T-cell (primary cell): Measurements from ENCODE around the gene XNDC1N. TPM values are rescaled to one million over a fixed set of nuclear protein-coding genes. Genes with fewer than 3 reads are reported as not detected.

Source experiments
- ATAC-seq, 4 experiments: fragments of 200-7000 bp in 3 of 4; fragments of 150-1000 bp in 1 of 4; cut with Tn5 transposase; replicated peaks in 1 of 4; 1 replicate in 3 of 4; 2 replicates in 1 of 4; pipeline ENCODE4 v1.10.0; 2021; ENCODE audit warnings: moderate library complexity in 3 of 4, mild to moderate bottlenecking in 2 of 4, moderate number of reproducible peaks in 1 of 4
- CTCF ChIA-PET, 2 donors: fragments of 300-600 bp; sonication (Branson Sonifier 250); formaldehyde crosslinking; loops; one replicate each; lab custom pipeline; 2022; ENCODE audit warnings: antibody characterized with exemption in 2 of 2; lab: Charles Lee
- POLR2A ChIA-PET, 2 donors: fragments of 300-600 bp; sonication (Branson Sonifier 250); formaldehyde crosslinking; loops; one replicate each; lab custom pipeline; 2022; ENCODE audit warnings: antibody characterized with exemption in 2 of 2; lab: Charles Lee
- DNase-seq, 35 experiments: peaks; one replicate each; pipeline versions ENCODE4 v3.0.0 to v3.0.0-alpha.2; 2013 to 2023
- H3K27ac ChIP-seq: one replicate; pipeline ENCODE4 v1.5.1; 2013; ENCODE audit warnings: low read length
- H3K27me3 ChIP-seq, 2 experiments: replicated peaks in 1 of 2; 1 replicate in 1 of 2; 2 replicates in 1 of 2; pipeline versions ENCODE4 v1.6.1 to v1.7.0; 2013; ENCODE audit warnings: low read length in 1 of 2, mixed read lengths in 1 of 2; ENCODE audit not compliant: control insufficient read depth in 2 of 2, insufficient read depth in 2 of 2; ENCODE audit errors: extremely low read depth in 1 of 2
- H3K36me3 ChIP-seq, 2 donors: 1 replicate in 1 of 2; 2 replicates in 1 of 2; pipeline versions ENCODE4 v1.6.1 to v1.7.0; 2013; ENCODE audit warnings: low read length in 1 of 2; ENCODE audit not compliant: control insufficient read depth in 2 of 2, insufficient read depth in 1 of 2; ENCODE audit errors: extremely low read depth in 1 of 2
- H3K4me1 ChIP-seq, 2 experiments: 1 replicate in 1 of 2; 2 replicates in 1 of 2; pipeline versions ENCODE4 v1.6.1 to v1.7.0; 2013; ENCODE audit warnings: low read length in 2 of 2, mixed read lengths in 1 of 2; ENCODE audit not compliant: insufficient read depth in 2 of 2, control insufficient read depth in 1 of 2; ENCODE audit errors: extremely low read depth in 1 of 2
- H3K4me3 ChIP-seq, 2 donors: 1 replicate in 1 of 2; 2 replicates in 1 of 2; pipeline versions ENCODE4 v1.5.1 to v1.7.0; 2013; ENCODE audit warnings: mild to moderate bottlenecking in 2 of 2, low read length in 1 of 2, moderate library complexity in 1 of 2; ENCODE audit not compliant: control insufficient read depth in 1 of 2; ENCODE audit errors: extremely low read depth in 1 of 2
- H3K9me3 ChIP-seq: 2 replicates; pipeline ENCODE4 v1.7.0; 2013
- H3K27ac Mint-ChIP-seq, 2 donors: one replicate each; pipeline ENCODE4 v1.8.0; 2020 to 2021; ENCODE audit warnings: mild to moderate bottlenecking in 2 of 2, mixed read lengths in 2 of 2
- H3K27me3 Mint-ChIP-seq, 2 donors: one replicate each; pipeline ENCODE4 v1.8.0; 2021 to 2022; ENCODE audit warnings: mixed read lengths in 2 of 2
- H3K36me3 Mint-ChIP-seq: one replicate; pipeline ENCODE4 v1.8.0; 2021; ENCODE audit warnings: mixed read lengths
- H3K4me1 Mint-ChIP-seq, 3 donors: one replicate each; pipeline ENCODE4 v1.8.0; 2020 to 2022; ENCODE audit warnings: mixed read lengths in 3 of 3, mild to moderate bottlenecking in 1 of 3
- H3K4me3 Mint-ChIP-seq, 3 donors: one replicate each; pipeline ENCODE4 v1.8.0; 2020 to 2022; ENCODE audit warnings: mild to moderate bottlenecking in 3 of 3, mixed read lengths in 3 of 3, moderate library complexity in 3 of 3
- H3K9me3 Mint-ChIP-seq, 3 donors: one replicate each; pipeline ENCODE4 v1.8.0; 2020 to 2022; ENCODE audit warnings: mixed read lengths in 3 of 3
- WGBS: methylation state at CpG from one replicate; pipeline ENCODE4 v1.1.5; 2013; ENCODE audit warnings: missing lambda C conversion rate; ENCODE audit not compliant: insufficient coverage; 5-methylcytosine and 5-hydroxymethylcytosine counted together
- total RNA-seq, 35 experiments: library from RNA in 6 of 35; stranded (reverse) in 6 of 35; fragments of 120-200 nt in 1 of 35; gene quantifications; one replicate each; pipeline versions ENCODE4 v1.2.1 to v1.2.4 and lab custom pipeline; 2013 to 2026

XNDC1N gene
- total RNA-seq, result 10 to 100 TPM; 17.3 to 24.7 (median 21.5) TPM
- 17.9 TPM for total RNA-seq (2013)
- 1.7 to 13.2 (median 4.8) reads per million in 29 experiments for total RNA-seq (lab: John Stamatoyannopoulos, UW)

DNA sequence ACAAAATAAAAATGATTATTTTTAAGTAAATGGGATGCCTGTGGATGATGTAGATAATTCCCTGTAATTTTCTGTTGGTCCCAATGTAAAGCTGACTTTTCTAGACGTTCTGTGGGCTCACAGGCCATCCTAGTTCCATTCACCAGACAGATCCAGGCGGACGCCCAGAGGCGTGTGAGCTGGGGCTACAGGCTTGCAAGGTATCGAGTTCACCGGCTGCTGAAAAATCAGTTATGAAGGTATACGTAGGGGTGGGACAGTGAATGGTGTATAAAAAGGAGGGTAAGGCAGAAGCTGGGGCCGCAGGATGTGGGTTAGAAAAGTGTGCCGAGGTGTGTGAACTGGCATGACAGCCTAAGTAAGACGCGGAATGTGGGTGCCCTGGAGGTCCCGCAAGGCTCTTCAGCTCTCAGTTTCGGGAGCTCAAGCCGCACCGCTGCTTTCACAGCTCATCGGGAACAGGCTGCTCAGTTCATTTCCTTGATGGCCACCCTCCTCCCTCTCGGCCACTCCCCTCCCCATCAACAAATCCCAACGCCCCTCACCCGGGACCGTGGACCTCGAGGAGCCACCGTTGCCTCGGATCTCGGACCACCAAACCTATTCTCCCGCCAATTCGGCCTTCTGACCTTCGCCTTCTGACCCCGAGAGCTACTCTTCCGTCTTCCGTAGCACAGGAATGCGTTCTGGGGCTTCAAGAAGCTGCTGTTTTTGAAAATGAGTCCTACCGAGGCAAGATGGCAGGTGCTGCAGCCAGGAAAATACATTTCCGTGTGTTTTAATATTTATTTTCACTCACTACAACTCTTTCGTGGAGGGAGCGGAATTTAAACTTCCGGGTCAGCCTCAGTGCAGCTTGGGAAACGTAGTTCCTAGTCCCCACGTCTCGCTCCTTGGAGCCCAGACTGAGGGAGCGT, at the start of gene XNDC1N:
Gene XNDC1N (minus strand): TSS at position 775 of the 917 bp plus-strand sequence. CDS start 5,241 bp downstream, outside the sequence.
- Mint-ChIP-seq H3K4me1 (peaks cover 53 to 61% (median 55%) of the 10 kb centered on the region in 3 donors), H3K36me3 (peaks cover 4% of the 10 kb centered on the region), H3K27ac (peak within 1 kb of the TSS; percentile 99), H3K27me3 (no peaks in the 10 kb centered on the region), H3K9me3 (no peaks in the 10 kb centered on the region), H3K4me3 (peak within 1 kb of the TSS; percentile 94 to 100 (median 98))
- ChIA-PET POLR2A (interaction anchor here (0.6 to 1.4 kb wide), 3 partner anchors 25 to 112 kb away, joined by 3 to 6 read pairs (median 4); no protein-coding TSS in a partner anchor), CTCF (interaction anchor here in 1 of 2 donors (0.7 to 2.0 kb wide), 4 partner anchors 50 to 378 kb away, joined by 3 to 7 read pairs (median 3); no protein-coding TSS in a partner anchor)
- WGBS, result 0% methylated on average over 28 of the region's 40 CpGs
- Histone ChIP-seq H3K27me3 (no peaks in the 10 kb centered on the region), H3K27ac (peak within 1 kb of the TSS; percentile 91), H3K36me3 (peaks cover 0 to 11% of the 10 kb centered on the region in 2 donors), H3K4me1 (peaks cover 16 to 23% of the 10 kb centered on the region in 2 experiments), H3K4me3 (peak within 1 kb of the TSS; percentile 90 to 99), H3K9me3 (no peaks in the 10 kb centered on the region)
- DNase-seq (peak in 32 of 35 experiments; percentile 42 to 89 (median 82)), ATAC-seq (peak; percentile 86 to 89 (median 87))

- no peak overlapping the region for H3K27ac Mint-ChIP-seq
- 65% methylated on average over 3 of the region's 7 CpGs for WGBS
Observed at GRCh38 chr11:71977743-71978418, 49.5 kb upstream of the XNDC1N start.

DNA sequence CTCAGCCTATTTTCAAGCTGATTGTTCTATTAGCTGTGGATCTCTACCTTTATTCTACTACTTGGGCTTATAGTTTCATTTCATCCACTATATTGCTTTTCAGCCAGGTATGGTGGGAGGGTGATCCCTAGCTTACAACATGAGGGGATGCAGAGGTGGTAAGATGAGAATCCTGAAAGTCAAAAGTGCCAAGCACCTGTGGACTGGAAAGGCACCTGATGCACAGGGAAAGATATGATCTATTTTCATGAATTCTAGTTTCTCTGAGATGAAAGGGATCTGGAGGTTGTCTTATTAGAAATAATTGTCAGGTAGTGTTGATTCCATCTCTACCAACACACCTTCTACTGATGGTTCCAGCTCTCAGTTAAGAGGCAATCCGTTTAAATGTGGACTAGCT, 48.7 kb upstream of the XNDC1N start:
- Histone ChIP-seq H3K4me1 (no peaks in the 10 kb centered on the region), H3K9me3 (no peaks in the 10 kb centered on the region), H3K27me3 (no peaks in the 10 kb centered on the region), H3K4me3 (no peak overlapping the region), H3K36me3 (peaks cover 2 to 14% of the 10 kb centered on the region in 2 donors), H3K27ac (no peak overlapping the region)
- POLR2A ChIA-PET, result interaction anchor here (0.5 to 0.8 kb wide), 2 partner anchors 168 to 659 kb away, joined by 3 read pairs; no protein-coding TSS in a partner anchor
- H3K9me3 Mint-ChIP-seq, result no peaks in the 10 kb centered on the region
- H3K4me3 Mint-ChIP-seq, result no peak overlapping the region
- H3K27ac Mint-ChIP-seq, result peak overlapping the region in 1 of 2 donors; percentile 55
- no peak for ATAC-seq
- peaks cover 13% of the 10 kb centered on the region for H3K36me3 Mint-ChIP-seq
- H3K4me1 Mint-ChIP-seq, result peaks cover 0 to 4% (median 0%) of the 10 kb centered on the region in 3 donors
- no peaks in the 10 kb centered on the region for H3K27me3 Mint-ChIP-seq
- WGBS, result no CpG with 5 or more reads among the region's 1 CpG
- DNase-seq, result no peak
- CTCF ChIA-PET, result interaction anchor here (0.6 to 4.0 kb wide), 12 partner anchors 9 to 454 kb away, joined by 3 to 22 read pairs (median 5); no protein-coding TSS in a partner anchor

More at GRCh38 chr11:71977743-71978418, 49.5 kb upstream of the XNDC1N start:
- Mint-ChIP-seq H3K9me3 (no peaks in the 10 kb centered on the region), H3K36me3 (peaks cover 13% of the 10 kb centered on the region), H3K4me3 (no peak overlapping the region), H3K4me1 (peaks cover 0 to 4% (median 0%) of the 10 kb centered on the region in 3 donors), H3K27me3 (no peaks in the 10 kb centered on the region)
- Histone ChIP-seq H3K27ac (no peak overlapping the region), H3K9me3 (no peaks in the 10 kb centered on the region), H3K4me1 (no peaks in the 10 kb centered on the region), H3K4me3 (no peak overlapping the region), H3K27me3 (no peaks in the 10 kb centered on the region), H3K36me3 (peaks cover 2 to 18% of the 10 kb centered on the region in 2 donors)
- peak in 29 of 35 experiments; percentile 15 to 73 (median 40) for DNase-seq
- POLR2A ChIA-PET, result interaction anchor here in 1 of 2 donors (0.6 kb wide), 1 partner anchor 90 kb away, joined by 3 read pairs; no protein-coding TSS in a partner anchor
- ATAC-seq, result peak; percentile 52 to 63 (median 57)
- CTCF ChIA-PET, result interaction anchor here (0.6 to 4.0 kb wide), 12 partner anchors 10 to 453 kb away, joined by 3 to 22 read pairs (median 5); partner anchors contain the start of gene RNF121 (in 1 of the 2)

DNA sequence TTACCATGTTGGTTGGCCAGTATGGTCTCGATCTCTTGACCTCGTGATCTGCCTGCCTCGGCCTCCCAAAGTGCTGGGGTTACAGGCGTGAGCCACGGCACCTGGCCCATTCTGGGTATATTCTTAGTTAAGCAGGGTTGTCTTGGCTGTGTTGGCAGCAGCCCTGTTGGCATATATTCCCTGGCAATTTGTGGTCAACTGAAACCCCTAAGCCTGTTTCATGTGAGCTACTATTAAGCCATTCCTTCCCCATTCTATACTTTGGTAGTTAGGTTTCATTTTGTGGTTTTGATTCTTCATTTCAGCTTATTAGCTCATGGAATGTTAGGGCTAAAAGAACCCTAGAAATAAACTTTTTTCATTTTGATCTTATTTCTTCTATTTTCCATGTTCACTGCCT, 48.2 kb upstream of the XNDC1N start:
- CTCF ChIA-PET, result interaction anchor here (0.8 to 4.0 kb wide), 11 partner anchors 9 to 454 kb away, joined by 3 to 22 read pairs (median 5); no protein-coding TSS in a partner anchor
- Histone ChIP-seq H3K9me3 (no peaks in the 10 kb centered on the region), H3K4me1 (no peaks in the 10 kb centered on the region), H3K27ac (no peak overlapping the region), H3K36me3 (peaks cover 2 to 14% of the 10 kb centered on the region in 2 donors), H3K4me3 (no peak overlapping the region), H3K27me3 (no peaks in the 10 kb centered on the region)
- POLR2A ChIA-PET, result interaction anchor here in 1 of 2 donors (0.8 kb wide), 1 partner anchor 660 kb away, joined by 3 read pairs; no protein-coding TSS in a partner anchor
- Mint-ChIP-seq H3K27me3 (no peaks in the 10 kb centered on the region), H3K27ac (no peak overlapping the region), H3K9me3 (no peaks in the 10 kb centered on the region), H3K4me1 (peaks cover 0 to 4% (median 0%) of the 10 kb centered on the region in 3 donors), H3K36me3 (peaks cover 18% of the 10 kb centered on the region), H3K4me3 (no peak overlapping the region)
- DNase-seq (no peak), ATAC-seq (no peak)
- 97% methylated on average over 5 of the region's 5 CpGs for WGBS

DNA sequence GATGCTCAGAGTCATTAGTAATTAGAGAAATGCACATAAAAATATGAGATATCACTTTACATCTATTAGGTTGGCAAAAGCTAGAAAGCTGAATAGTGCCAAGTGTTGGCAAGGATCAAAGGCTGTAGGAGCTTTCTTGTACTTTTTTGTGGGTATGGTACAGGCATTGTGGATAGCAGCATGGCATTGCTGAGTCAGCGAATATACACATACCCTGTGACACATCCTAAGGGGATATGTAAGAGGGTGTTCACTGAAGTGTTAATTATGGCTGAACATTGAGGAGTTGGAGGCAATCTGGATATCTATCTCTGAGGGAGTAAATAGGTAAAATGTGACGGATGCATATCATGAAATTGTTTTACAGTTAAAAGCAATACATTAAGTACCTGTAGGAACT, 43.3 kb upstream of the XNDC1N start:
- H3K36me3 Mint-ChIP-seq, result peaks cover 16% of the 10 kb centered on the region
- no peak overlapping the region for H3K27ac ChIP-seq
- no peaks in the 10 kb centered on the region for H3K4me1 Mint-ChIP-seq
- H3K4me1 ChIP-seq, result no peaks in the 10 kb centered on the region
- H3K27ac Mint-ChIP-seq, result no peak overlapping the region
- peaks cover 0 to 23% of the 10 kb centered on the region in 2 donors for H3K36me3 ChIP-seq
- ATAC-seq (no peak), DNase-seq (no peak)
- H3K27me3 ChIP-seq, result no peaks in the 10 kb centered on the region
- POLR2A ChIA-PET, result no interaction called here
- no peak overlapping the region for H3K4me3 ChIP-seq
- no peaks in the 10 kb centered on the region for H3K27me3 Mint-ChIP-seq
- no peak overlapping the region for H3K4me3 Mint-ChIP-seq
- no peaks in the 10 kb centered on the region for H3K9me3 ChIP-seq
- H3K9me3 Mint-ChIP-seq, result no peaks in the 10 kb centered on the region
- CTCF ChIA-PET, result interaction anchor here in 1 of 2 donors (0.5 kb wide), 1 partner anchor 17 kb away, joined by 3 read pairs; no protein-coding TSS in a partner anchor
- WGBS, result no CpG with 5 or more reads among the region's 2 CpGs
